Activated CD8-positive, alpha-beta memory T cell treated with anti-CD3 and anti-CD28 coated beads, Interleukin-2, amount 50 U/mL, for 48 hours (primary cell): ENCODE results near the gene FZD2.
"Not testable (repeated sequence)": the region's sequence is repeated elsewhere in the genome, so short reads cannot be mapped to it uniquely, and the experiment has no call there.

Source experiments
- DNase-seq: peaks from one replicate; pipeline ENCODE4 v3.0.0-alpha.2; 2020

Gene FZD2

DNA sequence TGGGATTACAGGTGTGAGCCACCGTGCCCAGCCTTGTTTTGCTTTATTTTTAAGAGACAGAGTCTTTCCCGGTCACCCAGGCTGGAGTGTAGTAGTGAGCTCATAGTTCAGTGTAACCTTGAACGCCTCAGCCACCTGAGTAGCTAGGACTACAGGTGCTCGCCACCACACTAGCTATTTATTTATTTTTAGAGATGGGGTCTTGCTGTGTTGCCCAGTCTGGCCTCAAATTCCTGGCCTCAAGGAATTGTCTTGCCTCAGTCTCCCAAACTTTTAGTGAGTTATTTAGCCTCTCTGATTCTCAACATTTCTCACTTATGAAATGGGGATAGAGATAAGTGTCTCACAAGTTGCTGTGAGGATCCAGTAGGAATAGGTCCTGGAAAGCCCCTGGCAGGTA, 21.7 kb downstream of the FZD2 start:
- DNase-seq: no peak

- no peak for DNase-seq
Measured at GRCh38 chr17:44581868-44582267, 24.6 kb downstream of the FZD2 start.

- DNase-seq: no peak
Measured at GRCh38 chr17:44584443-44584842, 27.2 kb downstream of the FZD2 start.

DNA sequence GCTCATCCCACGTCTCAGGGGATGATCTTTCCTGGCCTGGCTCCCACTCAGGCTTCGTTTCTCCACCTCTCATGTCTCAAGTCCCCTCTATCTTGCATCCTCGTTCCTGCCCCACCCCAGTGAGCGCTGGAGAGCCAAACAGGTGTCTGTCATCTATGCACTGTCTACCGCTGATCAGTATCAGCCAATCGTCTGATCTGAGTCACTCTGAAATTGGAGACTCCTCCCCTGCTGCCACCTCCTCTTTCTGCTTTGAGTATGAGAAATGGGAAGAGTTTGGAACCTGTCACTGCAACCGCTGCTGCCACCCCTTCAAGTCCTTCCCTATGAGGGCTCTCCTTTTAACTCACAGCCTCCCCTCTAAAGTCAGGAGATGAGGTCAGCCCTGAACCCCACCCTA, 28.0 kb downstream of the FZD2 start:
- DNase-seq: no peak

GRCh38 chr17:44587339-44587738, 30.1 kb downstream of the FZD2 start:
- no peak for DNase-seq

DNA sequence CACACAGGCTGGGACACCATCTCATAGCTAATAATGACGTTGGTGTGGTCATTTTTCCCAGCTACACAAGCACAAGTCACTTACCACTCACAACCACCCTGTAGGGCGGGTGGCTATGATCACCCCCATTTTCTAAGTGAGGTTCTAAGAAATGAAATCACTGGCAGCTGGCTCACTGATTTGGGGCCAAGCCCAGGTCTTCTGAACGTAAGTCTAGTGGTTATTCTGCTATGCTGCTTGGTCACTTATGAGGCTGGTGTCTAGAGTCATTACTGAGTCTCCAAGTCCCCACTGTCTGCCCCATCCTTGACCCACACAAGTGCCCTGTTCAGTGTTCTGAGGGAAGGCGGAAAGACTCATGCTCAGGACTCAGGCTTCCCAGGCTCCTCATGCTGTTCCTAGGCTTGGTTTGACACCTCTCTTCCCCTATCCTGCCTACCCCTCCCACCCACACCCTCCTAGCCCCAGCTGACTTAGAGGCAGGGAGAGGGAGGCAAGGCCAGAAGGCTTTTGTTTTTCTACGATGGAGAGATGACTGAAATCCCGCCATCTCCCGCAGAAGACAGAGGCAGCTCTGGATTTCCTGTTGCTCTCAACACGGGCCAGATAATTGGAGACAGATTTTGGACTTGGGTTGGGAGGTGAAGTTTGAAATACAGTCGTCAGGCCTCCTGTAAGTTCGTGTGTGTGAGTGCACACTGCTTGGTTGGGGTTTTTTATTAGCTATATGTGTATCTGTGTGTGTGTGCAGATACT, 32.2 kb downstream of the FZD2 start:
- no peak for DNase-seq

- DNase-seq: not testable (repeated sequence)
Measured at GRCh38 chr17:44590072-44590462, 32.8 kb downstream of the FZD2 start.

GRCh38 chr17:44590762-44591161, 33.5 kb downstream of the FZD2 start:
- DNase-seq: not testable (repeated sequence)

- no peak for DNase-seq
Measured at GRCh38 chr17:44591206-44591605, 33.9 kb downstream of the FZD2 start.

DNA sequence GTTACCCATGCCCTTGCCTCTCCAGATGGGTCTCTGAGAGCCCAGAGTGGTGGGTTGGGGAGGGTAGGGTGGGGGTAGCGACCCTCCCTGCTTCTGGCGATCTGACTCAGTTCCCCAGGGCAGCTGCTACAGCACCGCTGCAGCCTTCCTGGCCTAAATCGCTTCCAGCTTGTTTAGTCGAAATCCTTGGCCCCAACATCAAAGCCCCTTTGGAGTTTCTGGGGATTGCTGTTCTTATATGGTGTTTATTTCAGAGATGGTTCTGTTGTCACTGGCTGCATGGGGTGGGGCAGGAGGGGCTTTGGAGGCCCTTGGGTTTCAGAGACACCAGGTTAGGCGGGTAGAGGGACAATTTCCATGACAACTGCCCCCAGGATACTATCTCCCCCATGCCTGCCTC, 35.9 kb downstream of the FZD2 start:
- no peak for DNase-seq

DNA sequence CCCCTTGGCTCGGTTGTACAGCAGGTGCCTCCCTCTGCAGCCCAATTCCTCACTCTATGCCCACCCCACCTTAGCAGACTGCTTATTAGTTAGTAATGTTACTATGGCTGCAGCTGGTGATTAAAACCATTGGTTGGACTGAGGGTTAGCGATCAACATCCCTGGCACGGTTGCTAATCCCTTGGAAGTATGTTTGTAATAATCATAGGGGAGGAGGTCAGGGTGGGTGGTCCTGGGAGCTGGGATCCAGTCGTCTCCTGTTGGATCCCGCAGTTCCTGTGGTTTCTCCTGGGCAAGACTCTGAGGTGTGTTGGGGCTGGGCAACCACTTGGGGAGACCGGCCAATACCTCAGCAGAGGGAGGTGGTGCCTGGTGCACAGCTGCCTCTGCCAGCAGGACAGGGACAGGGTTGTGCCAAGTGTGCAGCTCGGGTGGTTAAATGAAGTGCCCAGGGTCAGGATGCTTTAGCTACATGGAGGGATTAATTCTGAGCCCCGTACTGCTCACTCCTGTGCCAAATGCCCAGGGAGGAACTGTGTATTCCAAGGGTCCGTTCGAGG, 38.0 kb downstream of the FZD2 start:
- no peak for DNase-seq

GRCh38 chr17:44598329-44598728, 41.0 kb downstream of the FZD2 start:
- DNase-seq: no peak

DNA sequence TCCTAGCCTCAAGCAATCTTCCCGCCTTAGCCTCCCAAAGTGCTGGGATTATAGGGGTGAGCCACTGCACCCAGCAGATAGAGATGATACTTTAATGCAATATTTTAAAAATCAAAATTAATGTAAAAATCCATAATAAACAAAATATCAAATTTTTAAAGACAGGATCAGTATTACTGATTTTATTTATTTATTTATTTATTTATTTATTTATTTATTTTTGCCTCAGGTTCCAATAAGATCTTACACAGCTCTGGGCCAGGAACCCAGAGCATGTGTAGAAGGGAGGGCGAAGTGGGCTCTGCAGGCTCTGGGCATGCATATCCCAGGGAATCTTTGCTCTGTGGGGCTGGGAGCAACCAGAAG, 41.6 kb downstream of the FZD2 start:
- DNase-seq: no peak

GRCh38 chr17:44599298-44600175, 42.3 kb downstream of the FZD2 start:
- no peak for DNase-seq

GRCh38 chr17:44601539-44601938, 44.3 kb downstream of the FZD2 start:
- DNase-seq: no peak

GRCh38 chr17:44601973-44602372, 44.7 kb downstream of the FZD2 start:
- DNase-seq: no peak

GRCh38 chr17:44602390-44602789, 45.1 kb downstream of the FZD2 start:
- DNase-seq: no peak

GRCh38 chr17:44602970-44603369, 45.7 kb downstream of the FZD2 start:
- no peak for DNase-seq

GRCh38 chr17:44604116-44604761, 47.0 kb downstream of the FZD2 start:
- no peak for DNase-seq

DNA sequence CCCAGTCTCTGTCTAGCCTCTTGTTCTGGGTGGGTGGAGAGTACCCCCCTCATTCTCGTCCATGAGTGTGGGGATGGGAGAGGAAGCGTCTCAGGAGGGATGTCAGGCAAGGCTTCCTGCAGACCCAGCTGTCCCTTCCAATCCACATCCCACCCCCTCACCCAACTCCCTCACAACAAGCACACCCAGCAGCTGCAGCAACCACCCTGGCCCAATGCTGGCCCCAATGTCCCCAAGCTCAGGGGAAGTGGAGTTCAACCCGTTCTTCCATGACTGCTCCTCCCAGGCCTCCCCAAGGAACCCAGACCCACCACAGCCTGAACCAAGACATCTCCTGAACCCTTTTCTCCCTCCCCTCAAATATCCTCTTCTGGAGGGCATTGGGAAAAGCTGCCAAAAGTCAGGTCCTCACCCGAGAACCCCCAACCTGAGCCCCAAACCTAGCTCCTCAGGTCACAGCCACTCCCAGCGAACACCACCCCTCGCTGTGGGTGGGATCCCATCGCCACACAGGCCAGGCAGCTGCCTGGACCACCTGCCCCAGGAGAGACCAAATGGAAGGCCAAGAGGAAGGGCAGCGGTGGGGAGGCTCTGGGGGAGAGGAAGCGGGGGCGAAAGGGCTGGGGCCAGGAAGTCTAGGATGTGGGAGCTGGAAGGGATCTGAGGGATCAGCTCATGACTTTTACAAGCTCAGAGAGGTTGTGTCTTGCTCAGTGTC, 47.6 kb downstream of the FZD2 start:
- DNase-seq: no peak

GRCh38 chr17:44606658-44607057, 49.4 kb downstream of the FZD2 start:
- DNase-seq: no peak

DNA sequence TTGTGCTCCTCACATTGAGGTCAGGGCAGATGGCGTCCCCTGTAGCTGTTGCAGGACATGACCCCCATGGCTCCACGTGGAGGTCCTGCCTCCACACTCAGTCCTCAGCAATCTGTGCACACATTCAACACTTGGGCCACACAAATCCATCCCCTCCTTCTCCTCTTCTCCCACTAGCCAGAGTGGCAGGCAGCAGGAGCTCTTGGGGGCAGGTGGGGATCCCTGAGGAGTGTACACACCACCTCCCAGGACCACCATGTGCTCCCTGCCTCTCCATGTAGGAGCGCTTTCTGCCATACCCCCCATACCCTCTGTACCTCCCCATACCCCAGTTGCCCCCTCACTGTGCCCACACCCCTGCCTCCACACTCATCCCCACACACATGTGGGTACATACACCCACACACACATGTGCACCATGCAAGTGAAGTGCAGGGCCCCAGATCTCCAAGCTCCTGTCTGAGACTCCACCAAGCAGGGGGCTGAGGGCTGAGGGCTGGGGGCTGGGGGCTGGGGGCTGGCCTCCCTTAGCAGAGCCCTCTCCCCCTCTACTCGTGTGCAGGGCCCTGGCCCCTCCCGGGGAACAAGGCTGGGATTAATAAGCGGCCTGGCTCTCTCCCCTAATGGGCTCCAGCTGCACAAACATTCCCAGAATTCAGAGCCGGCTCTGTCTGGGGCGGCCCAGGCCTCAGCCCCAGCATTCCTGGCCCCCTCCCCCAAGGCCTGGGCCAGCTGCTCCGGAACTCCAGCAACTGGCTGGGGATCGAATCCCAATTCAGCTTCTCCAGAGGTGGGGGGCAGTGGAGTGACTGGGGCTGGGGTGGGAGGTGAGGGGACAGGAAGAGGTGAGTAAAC, 50.8 kb downstream of the FZD2 start:
- no peak for DNase-seq
